Upper lobe of left lung (tissue), 4 donors: ENCODE measurements around the gene MPV17.

Experiments
- CTCF ChIP-seq, 6 experiments: fragments of 450-650 bp in 4 of 6; fragments of 200-600 bp in 2 of 6; sonication (generic) in 2 of 6; IDR thresholded peaks; one replicate each; pipeline ENCODE4 v1.5.1; 2016 to 2019; ENCODE audit warnings: antibody characterized with exemption in 6 of 6
- EP300 ChIP-seq, 4 donors: sonication (generic); formaldehyde crosslinking; IDR thresholded peaks; one replicate each; pipeline ENCODE4 v1.5.1; 2017; ENCODE audit warnings: antibody characterized with exemption in 4 of 4, control low read depth in 2 of 4
- POLR2A ChIP-seq, 4 donors: fragments of 450-650 bp; IDR thresholded peaks; one replicate each; pipeline ENCODE4 v1.5.1; 2016 to 2017; ENCODE audit warnings: antibody characterized with exemption in 4 of 4, mild to moderate bottlenecking in 2 of 4
- POLR2AphosphoS5 ChIP-seq, 2 donors: sonication (generic); formaldehyde crosslinking; IDR thresholded peaks; one replicate each; pipeline ENCODE4 v1.5.1; 2017; ENCODE audit warnings: antibody characterized with exemption in 2 of 2

- TF ChIP-seq EP300 (IDR thresholded peaks at IDR 0.05) = no peak
- TF ChIP-seq CTCF (IDR thresholded peaks at IDR 0.05) = no peak
- no peak for TF ChIP-seq POLR2AphosphoS5 (IDR thresholded peaks at IDR 0.05)
- TF ChIP-seq POLR2A (IDR thresholded peaks at IDR 0.05) = no peak
Observed at GRCh38 chr2:27265536-27265870, 57.4 kb downstream of the MPV17 start.
